Caco-2 (cell line): ENCODE measurements around the gene ANO4. TPM values are rescaled to one million over a fixed set of nuclear protein-coding genes. Genes with fewer than 3 reads are reported as not detected.

ENCODE experiments used
- BruUV-seq: library from RNA; stranded (reverse); fragments of 400-500 nt; replicated peaks from 2 replicates; lab custom pipeline; 2021; lab: Mats Ljungman, UMichigan
- CTCF ChIA-PET: fragments of 300-600 bp; sonication (Branson Sonifier 250); formaldehyde crosslinking; loops from one replicate; lab custom pipeline; 2022; ENCODE audit warnings: antibody characterized with exemption; lab: Charles Lee
- POLR2A ChIA-PET: fragments of 300-600 bp; sonication (Branson Sonifier 250); formaldehyde crosslinking; loops from one replicate; lab custom pipeline; 2022; ENCODE audit warnings: antibody characterized with exemption; lab: Charles Lee
- DNase-seq, 2 experiments: peaks; one replicate each; pipeline versions ENCODE4 v3.0.0 to v3.0.0-alpha.2; 2020 to 2022
- H3K27me3 ChIP-seq: replicated peaks from 2 replicates; pipeline ENCODE4 v1.6.0; 2011; ENCODE audit warnings: low read length; ENCODE audit not compliant: control insufficient read depth, insufficient read depth
- H3K36me3 ChIP-seq: 2 replicates; pipeline ENCODE4 v1.5.1; 2011; ENCODE audit warnings: low read length; ENCODE audit not compliant: control insufficient read depth, insufficient read depth
- H3K4me1 ChIP-seq: fragments of 250-450 bp; sonication (Bioruptor Pico); 2 replicates; pipeline ENCODE4 v1.5.1; 2020; ENCODE audit warnings: mild to moderate bottlenecking
- H3K4me3 ChIP-seq: 2 replicates; pipeline ENCODE4 v1.5.1; 2011; ENCODE audit warnings: low read depth, mild to moderate bottlenecking, control low read depth, low read length
- H3K9me3 ChIP-seq: fragments of 250-450 bp; sonication (Bioruptor Pico); 2 replicates; pipeline ENCODE4 v1.5.1; 2020; ENCODE audit warnings: mild to moderate bottlenecking, moderate library complexity
- H3K27ac Mint-ChIP-seq: one replicate; pipeline ENCODE4 v1.8.0; 2022; ENCODE audit warnings: mixed read lengths; ENCODE audit not compliant: unreplicated experiment
- H3K27me3 Mint-ChIP-seq: one replicate; pipeline ENCODE4 v1.8.0; 2022; ENCODE audit warnings: mixed read lengths; ENCODE audit not compliant: insufficient read depth, unreplicated experiment
- H3K36me3 Mint-ChIP-seq: one replicate; pipeline ENCODE4 v1.8.0; 2022; ENCODE audit warnings: mild to moderate bottlenecking, mixed read lengths; ENCODE audit not compliant: insufficient read depth, unreplicated experiment
- H3K4me1 Mint-ChIP-seq: one replicate; pipeline ENCODE4 v1.8.0; 2022; ENCODE audit warnings: low read depth, mixed read lengths; ENCODE audit not compliant: unreplicated experiment
- H3K4me3 Mint-ChIP-seq: one replicate; pipeline ENCODE4 v1.8.0; 2022; ENCODE audit warnings: mild to moderate bottlenecking, moderate library complexity, mixed read lengths; ENCODE audit not compliant: unreplicated experiment
- H3K9me3 Mint-ChIP-seq: one replicate; pipeline ENCODE4 v1.8.0; 2022; ENCODE audit warnings: mixed read lengths; ENCODE audit not compliant: unreplicated experiment
- CTCF ChIP-seq, 2 experiments: fragments of 200-600 bp in 1 of 2; IDR thresholded peaks; 1 replicate in 1 of 2; 2 replicates in 1 of 2; pipeline versions ENCODE4 v1.5.1 to v1.8.0; 2011 to 2022; ENCODE audit warnings: antibody characterized with exemption in 1 of 2, control low read depth in 1 of 2, inconsistent platforms in 1 of 2, low read depth in 1 of 2, low read length in 1 of 2, mild to moderate bottlenecking in 1 of 2, moderate library complexity in 1 of 2; ENCODE audit not compliant: insufficient read depth in 1 of 2, severe bottlenecking in 1 of 2, unreplicated experiment in 1 of 2
- intact Hi-C: fragments of 100-400 bp; cut with micrococcal nuclease; formaldehyde crosslinking; loops from one replicate; pipeline ENCODE4 v1.10.0; 2022; ENCODE audit not compliant: unreplicated experiment
- total RNA-seq: library from RNA; stranded (reverse); gene quantifications from 2 replicates; pipeline ENCODE4 v1.2.3, GENCODE V29; 2022

ANO4 gene
- total RNA-seq, 1 experiment from 2014 or later, result 0.09 TPM

GRCh38 chr12:100867639-100868393, 73.2 kb downstream of the ANO4 start:
- no peaks in the 10 kb centered on the region for H3K4me1 ChIP-seq
- no peak for TF ChIP-seq CTCF (IDR thresholded peaks at IDR 0.05; ENCODE audit: insufficient read depth in 1 of 2, low read depth in 1 of 2, low read length in 1 of 2, severe bottlenecking in 1 of 2, unreplicated experiment in 1 of 2)
- Mint-ChIP-seq H3K4me1 (no peaks in the 10 kb centered on the region), H3K4me3 (no peak overlapping the region), H3K27me3 (peaks cover 4% of the 10 kb centered on the region), H3K36me3 (no peaks in the 10 kb centered on the region), H3K27ac (no peak overlapping the region), H3K9me3 (no peaks in the 10 kb centered on the region)
- no peaks in the 10 kb centered on the region for H3K9me3 ChIP-seq
- ChIA-PET POLR2A (no interaction called here), CTCF (no interaction called here)
- H3K27me3 ChIP-seq, result no peaks in the 10 kb centered on the region
- intact Hi-C loops, result no loop called here
- H3K4me3 ChIP-seq, result no peak overlapping the region
- no TSS peak for BruUV-seq
- no peak for DNase-seq
- no peaks in the 10 kb centered on the region for H3K36me3 ChIP-seq

GRCh38 chr12:100868487-100868886, 73.9 kb downstream of the ANO4 start:
- CTCF ChIA-PET, result no interaction called here
- Histone ChIP-seq H3K4me3 (no peak overlapping the region), H3K27me3 (no peaks in the 10 kb centered on the region), H3K9me3 (no peaks in the 10 kb centered on the region), H3K4me1 (no peaks in the 10 kb centered on the region), H3K36me3 (no peaks in the 10 kb centered on the region)
- Mint-ChIP-seq H3K9me3 (peaks cover 3% of the 10 kb centered on the region), H3K27ac (no peak overlapping the region), H3K4me3 (no peak overlapping the region), H3K4me1 (no peaks in the 10 kb centered on the region), H3K27me3 (peaks cover 2% of the 10 kb centered on the region), H3K36me3 (no peaks in the 10 kb centered on the region)
- TF ChIP-seq CTCF (IDR thresholded peaks at IDR 0.05; ENCODE audit: insufficient read depth in 1 of 2, low read depth in 1 of 2, low read length in 1 of 2, severe bottlenecking in 1 of 2, unreplicated experiment in 1 of 2), result no peak
- no TSS peak for BruUV-seq
- POLR2A ChIA-PET, result no interaction called here
- DNase-seq, result no peak
- intact Hi-C loops, result no loop called here

- ChIA-PET POLR2A (no interaction called here), CTCF (no interaction called here)
- no TSS peak for BruUV-seq
- no peaks in the 10 kb centered on the region for H3K4me1 Mint-ChIP-seq
- no peaks in the 10 kb centered on the region for H3K36me3 Mint-ChIP-seq
- H3K4me1 ChIP-seq, result no peaks in the 10 kb centered on the region
- no peak for DNase-seq
- H3K27me3 ChIP-seq, result no peaks in the 10 kb centered on the region
- H3K27me3 Mint-ChIP-seq, result peaks cover 10% of the 10 kb centered on the region
- no peak overlapping the region for H3K27ac Mint-ChIP-seq
- peaks cover 7% of the 10 kb centered on the region for H3K9me3 Mint-ChIP-seq
- TF ChIP-seq CTCF (IDR thresholded peaks at IDR 0.05; ENCODE audit: insufficient read depth in 1 of 2, low read depth in 1 of 2, low read length in 1 of 2, severe bottlenecking in 1 of 2, unreplicated experiment in 1 of 2), result no peak
- no peaks in the 10 kb centered on the region for H3K9me3 ChIP-seq
- H3K4me3 ChIP-seq, result no peak overlapping the region
- no peaks in the 10 kb centered on the region for H3K36me3 ChIP-seq
- intact Hi-C loops, result no loop called here
- no peak overlapping the region for H3K4me3 Mint-ChIP-seq
Measured at GRCh38 chr12:100871195-100871734, 76.7 kb downstream of the ANO4 start.
